Dedifferentiated amniotic fluid mesenchymal stem cell (primary cell): ENCODE data around the gene APOA1.
"Not testable (repeated sequence)": the region's sequence is repeated elsewhere in the genome, so short reads cannot be mapped to it uniquely, and the experiment has no call there.

Experiments
- DNase-seq: peaks from one replicate; pipeline ENCODE4 v3.0.0-alpha.2; 2016; ENCODE audit errors: extremely low spot score

The APOA1 gene

DNA sequence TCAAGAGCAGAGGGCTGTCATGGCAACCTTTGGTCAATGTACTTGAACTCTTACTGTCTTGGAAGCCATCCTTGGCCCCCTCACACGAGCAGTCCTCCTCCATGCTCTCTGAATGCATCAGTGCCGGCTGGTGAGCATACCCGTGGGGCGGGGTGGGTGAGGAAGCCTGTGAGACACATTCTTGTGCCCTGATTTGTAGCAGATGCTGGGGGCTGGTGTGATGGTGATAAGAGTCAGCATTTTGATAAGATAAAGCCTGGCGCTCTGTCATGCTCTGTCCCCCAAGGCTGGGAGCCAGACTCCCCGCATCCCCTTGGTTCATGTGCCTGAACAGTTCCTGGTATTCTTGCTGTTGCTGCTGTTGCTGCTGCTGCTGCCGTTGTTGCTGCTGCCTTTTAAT lies 20.5 kb upstream of the APOA1 start:
- DNase-seq: no peak

DNA sequence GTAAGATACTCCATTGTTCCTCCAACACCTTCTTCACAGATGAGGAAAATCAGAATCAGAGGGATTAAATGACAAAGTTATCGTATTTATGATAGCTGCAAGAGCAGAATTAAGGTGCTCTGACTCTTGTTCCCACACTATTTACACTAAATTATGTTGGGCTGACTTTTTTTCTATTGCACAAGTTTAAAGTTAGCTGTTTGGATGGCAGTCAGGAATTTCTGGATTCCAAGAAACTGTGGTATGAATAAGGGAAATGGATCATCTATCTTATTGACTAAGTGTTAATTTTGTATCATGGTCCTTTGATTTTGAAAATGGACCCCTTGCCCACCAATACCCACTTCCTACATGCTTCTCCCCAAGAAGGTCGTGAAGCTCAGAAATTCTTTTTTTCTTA lies 19.9 kb upstream of the APOA1 start:
- DNase-seq: no peak

DNA sequence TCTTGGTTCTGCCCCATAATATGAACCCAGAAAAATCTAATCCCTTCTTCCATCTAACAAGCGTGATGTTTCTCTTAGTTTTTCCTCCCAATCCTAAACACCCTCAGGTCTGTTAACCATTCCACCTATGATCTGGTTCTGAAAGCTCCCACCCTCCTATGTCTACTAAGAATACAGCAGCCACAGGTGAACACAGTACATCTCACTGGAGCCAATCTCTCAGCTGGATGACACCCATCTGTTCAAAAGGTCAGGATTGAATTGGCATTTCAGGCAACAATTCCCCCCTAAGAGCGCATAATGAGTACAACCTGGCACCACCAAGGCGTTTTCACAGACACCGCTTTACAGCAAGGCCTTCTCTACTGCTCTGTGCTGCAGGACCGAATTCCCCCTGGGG lies 19.0 kb upstream of the APOA1 start:
- no peak for DNase-seq

DNA sequence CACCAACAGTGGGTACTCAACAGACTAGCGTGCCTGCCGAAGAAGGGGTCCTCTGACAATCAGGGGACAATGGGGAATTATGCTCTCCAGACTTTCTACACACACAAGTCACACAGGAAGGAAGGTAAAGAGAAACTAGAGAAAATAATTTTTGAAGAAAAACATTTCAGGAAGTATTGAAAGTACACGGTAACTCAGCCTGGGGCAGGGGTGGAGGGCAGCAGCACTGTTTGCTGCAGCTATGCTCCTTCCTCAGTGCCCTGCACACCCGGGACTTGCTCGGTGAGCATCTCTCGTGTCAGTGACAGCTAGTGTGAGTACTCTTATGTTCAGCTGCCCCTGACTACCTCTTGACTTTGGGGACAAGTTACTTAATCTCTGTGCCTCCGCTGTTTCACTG lies 18.0 kb upstream of the APOA1 start:
- DNase-seq: no peak

DNA sequence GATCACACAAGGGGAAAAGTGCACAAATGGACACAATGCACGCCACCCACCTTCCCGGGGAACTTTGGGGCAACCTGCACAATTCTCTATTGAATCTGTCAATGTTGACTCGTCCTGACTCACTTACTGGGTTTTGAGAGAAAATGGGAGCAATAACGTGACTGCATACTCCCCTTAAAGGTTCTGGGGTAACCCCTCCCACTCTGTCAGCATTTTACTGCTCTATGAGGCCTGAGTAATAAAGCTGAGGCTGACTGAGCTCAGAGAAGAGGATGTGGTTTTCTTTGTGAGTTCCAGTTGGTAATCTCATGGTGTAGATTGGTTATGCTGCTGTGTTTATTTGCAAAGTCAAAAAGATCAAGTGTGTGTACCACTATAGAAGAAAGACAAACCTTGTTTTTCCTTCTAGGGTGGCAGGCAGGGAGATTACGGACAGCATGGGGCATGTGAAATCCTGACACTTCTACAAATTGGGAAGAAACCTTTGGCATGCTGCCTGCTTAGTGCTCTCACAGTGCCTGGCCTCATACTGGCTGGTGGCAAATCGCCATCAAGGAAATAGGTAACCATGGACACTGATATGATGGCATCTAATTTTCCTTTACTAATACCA lies 16.1 kb upstream of the APOA1 start:
- DNase-seq: peak; percentile 40

DNA sequence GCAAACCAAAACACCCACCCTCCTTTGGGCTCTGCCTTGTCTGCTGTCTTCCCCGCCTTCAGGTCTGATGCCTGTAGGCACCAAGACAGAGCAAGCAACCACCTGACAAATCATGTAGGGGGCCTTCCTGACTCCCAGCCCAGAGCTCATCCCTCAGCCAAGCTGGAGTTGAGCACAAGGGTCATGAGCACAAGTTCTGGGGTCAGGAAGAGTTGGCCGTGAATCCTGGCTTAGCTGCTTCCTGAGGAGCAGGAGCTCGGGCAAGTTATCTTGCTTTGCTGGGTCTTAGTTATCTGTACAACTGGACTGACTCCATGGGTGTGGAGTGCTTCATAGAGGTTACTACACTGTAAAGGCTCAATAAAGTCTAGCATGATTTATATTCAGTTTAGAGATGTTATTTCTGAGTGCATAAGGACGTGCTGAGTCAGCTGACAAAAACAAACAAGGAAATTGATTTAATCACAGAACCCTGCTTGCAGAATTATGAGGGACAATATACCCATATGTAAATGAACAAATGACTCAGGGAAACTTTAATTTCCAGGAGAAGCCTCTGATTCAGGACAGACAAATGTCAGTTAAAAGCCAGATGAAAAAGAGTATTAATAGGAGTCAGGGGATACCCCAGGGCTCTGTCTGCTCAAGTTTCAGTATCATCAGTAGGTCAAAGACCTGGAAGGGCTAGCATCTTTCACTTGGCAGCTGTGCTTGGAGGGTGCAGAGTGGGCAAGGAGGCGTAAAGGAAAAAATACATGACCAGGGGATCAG lies 15.0 kb upstream of the APOA1 start:
- no peak for DNase-seq

DNA sequence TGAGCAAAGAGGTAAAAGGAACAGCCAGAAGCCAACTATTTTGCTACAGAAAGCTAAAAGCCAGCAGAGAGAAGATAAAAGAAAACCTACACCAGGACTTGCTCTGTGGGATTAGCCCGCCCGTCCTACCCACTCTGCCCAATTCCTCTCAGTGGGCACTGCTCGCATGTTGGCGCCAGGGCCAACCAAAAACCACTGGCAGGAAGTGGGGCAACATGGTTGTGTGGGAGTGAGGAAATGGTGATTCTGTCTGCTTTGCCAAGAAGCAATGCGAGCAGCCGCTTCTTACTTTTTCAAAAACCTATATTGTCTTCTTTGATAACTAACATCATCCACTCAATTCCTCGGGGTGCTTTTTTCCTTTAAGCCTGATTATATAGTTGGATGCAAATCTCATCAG lies 14.2 kb upstream of the APOA1 start:
- no peak for DNase-seq

DNA sequence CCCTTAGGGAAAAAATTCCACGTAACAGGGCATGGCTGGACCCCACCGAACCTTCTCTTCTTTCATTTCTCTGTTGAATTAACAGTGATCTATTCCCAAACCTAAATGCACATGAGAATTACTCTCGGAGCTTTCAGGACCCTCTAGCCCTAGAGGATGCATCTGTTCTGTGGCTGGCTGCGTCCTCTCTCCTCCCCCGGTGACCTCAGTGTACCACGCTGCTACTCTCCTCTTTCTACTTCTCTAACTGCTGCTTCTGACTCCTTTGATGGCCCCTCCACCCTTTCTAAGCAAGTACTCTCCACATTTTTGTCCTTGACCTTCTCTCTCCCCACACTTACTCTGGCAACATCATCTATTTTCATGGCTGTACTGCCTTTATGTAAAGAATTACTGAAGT lies 12.1 kb upstream of the APOA1 start:
- DNase-seq: no peak

DNA sequence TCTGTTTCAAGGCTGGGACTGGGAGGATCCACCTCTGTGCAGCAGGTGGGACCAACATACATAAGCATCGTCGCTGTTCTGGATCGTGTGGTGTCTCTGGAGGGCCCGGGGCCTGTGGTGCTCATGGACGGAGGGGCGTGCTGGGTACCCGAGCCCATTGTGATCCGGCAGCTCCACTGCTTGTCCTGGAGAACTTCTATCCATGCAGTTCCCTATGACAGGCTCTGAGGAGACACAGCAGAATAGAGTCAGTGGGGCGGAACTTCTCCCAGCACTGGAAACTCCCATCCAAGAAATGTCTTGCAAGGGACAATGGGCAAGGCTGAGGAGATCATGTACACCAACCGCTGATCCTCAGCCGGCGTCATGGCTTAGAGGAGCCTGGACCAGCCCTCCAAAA lies 11.6 kb upstream of the APOA1 start:
- DNase-seq: no peak

DNA sequence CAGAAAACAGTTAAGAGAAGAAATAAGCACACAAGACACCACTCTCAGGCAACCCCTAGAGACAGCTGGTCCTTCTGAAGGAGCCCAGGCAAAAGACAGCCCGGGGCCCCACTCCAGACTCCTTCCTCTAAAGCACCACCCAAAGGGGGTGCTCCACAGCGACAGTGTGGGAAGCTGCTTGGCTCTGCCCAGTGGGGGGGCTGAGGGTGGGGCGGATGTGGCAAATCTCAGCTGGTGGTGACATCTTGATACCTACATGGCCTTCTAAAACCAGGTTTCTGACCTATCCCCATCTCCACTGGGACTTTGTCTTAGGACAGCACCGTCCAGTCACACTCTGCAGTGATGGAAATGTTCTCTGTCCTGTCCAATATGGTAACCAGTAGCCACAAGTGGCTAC lies 10.2 kb upstream of the APOA1 start:
- no peak for DNase-seq

DNA sequence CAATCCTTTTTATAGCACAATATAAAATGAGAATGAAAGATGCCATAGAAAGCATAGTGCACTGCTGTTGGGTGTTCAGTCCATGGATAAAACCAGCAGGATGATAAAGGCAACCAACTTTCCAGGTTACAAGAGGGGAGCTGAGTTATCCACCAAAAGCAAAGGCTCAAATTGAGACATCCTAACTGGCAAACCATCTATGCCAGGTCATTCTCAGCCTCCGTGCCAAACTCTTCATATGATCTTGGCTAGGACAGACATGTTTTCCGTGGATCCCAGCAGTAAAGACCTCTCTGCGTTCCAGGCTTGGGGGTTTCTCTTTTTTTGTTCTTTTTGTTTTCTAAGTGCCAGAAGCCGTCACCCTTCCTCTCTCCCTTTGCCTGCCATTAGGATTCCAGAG lies 7.3 kb upstream of the APOA1 start:
- DNase-seq: no peak

DNA sequence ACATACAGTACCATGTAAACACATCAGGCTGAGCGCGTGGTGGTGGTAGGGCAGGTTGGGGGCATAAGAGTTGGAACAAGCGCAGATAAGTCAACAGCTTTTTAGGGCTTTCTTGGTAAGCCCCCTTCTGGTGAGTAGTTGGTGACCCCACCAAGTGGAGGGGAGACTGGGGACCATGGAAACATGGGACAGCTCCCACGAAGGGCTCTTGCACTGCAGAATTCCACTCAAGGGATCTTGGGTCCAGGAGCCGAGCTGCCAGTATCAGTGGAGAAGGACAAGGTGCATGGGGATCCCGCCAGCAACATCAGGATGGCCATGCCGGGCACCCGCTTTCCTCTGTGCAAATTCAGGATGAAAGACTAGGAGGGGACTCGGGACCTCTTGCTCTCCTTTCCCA lies 6.2 kb upstream of the APOA1 start:
- no peak for DNase-seq

DNA sequence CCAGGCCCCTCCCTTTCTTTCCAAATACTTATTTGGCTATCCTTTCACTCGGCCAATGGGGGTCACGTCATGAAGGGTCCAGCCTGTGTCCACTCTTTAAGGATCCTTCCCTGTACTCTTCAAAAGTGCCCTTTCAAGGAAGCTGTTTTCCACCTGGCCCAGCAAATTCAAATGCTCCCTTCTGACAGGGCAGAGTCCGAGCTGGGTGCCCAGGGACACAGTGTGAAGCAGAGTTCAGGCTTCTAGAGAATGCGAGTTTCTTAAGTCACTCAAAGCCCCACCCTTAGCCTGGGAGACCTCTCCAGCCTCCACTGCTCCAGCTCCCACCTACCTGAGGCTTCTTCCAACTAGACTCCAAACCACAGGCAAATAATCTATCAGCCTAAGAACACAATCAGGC lies 5.5 kb upstream of the APOA1 start:
- DNase-seq: no peak

DNA sequence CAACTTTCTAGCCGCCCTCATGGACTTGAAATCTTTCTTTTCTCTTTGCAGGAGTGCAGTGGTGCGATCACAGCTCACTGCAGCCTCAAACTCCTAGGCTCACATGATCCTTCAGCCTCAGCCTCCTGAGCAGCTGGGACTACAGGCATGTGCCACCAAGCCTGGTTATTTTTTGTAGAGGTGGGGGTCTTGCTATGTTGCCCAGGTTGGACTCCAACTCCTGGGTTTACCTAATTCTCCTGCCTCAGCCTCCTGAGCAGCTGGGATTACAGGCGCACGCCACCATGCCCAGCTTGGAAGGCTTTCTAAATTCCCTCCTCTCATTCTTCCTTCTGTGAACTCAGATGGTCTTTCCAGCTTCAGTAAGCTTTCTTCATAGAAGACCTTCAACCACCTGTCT lies 4.7 kb upstream of the APOA1 start:
- no peak for DNase-seq

DNA sequence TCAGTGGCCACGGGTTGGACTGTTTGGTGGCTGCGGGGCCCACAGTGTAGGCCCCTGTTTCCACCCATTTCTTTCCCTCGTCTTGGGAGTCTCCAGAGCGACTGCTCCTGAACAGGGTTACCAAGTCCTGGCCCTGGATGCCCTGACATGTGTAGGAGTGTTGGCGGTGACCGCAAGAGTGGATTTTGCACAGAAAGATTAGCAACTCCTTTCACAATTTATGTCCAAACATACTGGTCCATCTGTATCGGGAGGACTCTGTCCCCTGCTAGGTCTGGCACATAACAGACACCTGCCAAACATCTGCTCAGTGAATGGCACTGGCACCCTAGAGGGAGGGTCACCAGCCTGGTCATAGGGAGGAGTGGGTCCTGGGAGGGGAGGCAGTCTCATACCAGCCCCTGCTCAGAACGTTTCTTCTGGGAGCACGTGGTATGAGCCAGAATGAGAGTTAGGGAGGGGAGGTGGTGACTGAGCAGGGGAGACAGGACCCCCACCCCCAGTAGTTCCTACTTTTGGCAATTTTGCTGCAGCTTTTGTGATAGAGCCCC lies 3.4 kb upstream of the APOA1 start:
- DNase-seq: no peak

DNA sequence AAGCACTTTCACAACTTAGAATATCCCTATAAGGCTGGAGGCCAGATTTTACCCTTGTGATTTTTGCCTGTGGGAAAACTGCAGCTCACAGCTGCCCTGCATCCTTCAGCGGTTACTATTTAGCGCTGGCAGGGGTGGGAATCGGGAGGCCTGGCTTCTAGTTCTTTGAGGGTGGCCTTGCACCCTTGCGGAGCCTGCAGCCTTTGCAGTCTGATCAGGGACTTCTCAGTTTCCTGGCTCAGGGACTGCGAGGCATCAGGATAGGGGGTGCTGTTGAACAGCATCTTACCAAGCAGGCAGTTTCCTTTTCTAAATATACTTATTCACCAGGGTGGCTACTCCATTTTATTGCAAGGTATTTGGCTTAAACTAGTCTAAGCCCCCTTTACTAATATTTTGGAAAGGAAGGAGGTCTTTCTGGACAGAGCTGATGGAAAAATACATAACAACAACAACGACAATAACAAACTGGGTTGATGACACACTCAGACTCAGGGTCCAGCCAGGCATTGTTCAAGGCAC lies 2.9 kb upstream of the APOA1 start:
- DNase-seq: no peak

DNA sequence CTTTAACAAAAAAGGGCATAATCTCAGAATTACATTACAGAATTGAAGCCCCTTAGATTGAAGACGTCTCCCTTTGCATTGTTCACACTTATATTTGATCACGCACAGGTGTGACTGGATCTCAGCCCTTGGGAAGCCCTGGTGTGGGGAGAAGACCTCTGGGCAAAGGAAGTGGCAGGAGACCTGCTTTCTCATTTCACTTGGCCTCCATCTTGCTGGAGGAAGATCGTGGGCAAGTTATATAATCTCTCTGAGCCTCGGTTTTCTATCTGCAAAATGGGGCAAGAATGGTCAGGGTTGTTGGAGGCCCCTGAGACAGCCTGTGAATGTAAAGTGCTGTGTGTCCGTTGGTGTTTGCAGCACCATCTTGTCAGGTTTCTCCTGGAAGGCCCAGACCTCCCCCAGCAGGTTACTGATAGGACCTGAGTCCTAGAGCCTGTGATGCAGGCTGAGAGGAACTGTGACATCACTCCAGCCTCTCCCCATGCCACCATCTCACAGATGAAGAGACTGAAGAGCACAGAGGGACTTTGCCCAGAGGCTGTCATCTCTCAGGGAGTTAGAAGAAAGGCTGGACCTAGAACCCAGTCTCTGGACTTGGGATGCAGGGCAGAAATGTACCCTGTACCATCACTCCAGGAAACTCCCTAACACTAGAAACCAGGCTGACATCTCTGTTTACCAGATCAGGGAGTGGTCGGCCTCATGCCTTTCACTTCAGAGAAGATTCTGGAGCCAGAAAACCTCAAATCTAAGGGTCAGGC lies 1.1 kb upstream of the APOA1 start:
- no peak for DNase-seq

DNA sequence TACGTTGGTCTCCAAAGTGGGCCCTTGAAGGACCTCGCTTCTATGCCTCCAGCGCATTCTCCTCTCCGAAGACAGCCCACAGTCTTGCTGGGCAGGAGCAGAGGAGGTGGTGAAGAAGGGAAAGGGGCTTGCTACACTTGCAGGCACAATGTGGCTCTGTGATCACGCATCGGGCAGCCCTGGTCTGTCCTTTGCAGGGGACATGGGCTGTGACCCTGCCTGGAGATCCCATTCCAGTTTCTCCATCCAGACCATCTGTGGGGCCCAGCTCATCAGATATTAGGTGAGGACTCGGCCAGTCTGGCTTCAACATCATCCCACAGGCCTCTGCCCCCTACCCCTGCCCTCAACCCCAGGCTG lies 810 bp downstream of the APOA1 start:
- DNase-seq: no peak

DNA sequence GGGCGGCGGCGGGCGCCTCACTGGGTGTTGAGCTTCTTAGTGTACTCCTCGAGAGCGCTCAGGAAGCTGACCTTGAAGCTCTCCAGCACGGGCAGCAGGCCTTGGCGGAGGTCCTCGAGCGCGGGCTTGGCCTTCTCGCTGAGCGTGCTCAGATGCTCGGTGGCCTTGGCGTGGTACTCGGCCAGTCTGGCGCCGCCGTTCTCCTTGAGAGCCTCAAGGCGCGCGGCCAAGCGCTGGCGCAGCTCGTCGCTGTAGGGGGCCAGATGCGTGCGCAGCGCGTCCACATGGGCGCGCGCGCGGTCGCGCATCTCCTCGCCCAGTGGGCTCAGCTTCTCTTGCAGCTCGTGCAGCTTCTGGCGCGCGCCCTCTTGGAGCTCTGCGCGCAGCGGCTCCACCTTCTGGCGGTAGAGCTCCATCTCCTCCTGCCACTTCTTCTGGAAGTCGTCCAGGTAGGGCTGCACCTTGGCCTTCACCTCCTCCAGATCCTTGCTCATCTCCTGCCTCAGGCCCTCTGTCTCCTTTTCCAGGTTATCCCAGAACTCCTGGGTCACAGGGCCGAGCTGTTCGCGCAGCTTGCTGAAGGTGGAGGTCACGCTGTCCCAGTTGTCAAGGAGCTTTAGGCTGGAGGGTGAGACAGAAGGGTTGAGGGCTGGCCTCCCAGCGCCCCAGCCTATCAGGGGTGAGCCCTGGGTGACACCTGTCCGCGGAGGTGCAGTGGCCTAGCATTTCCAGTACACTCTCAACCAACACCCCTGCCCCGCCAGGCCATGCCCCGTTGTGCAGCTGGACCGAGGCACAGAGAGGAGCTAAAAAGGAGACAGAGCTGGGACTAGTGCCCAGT lies 1.4 kb downstream of the APOA1 start:
- DNase-seq: peak; percentile 71

DNA sequence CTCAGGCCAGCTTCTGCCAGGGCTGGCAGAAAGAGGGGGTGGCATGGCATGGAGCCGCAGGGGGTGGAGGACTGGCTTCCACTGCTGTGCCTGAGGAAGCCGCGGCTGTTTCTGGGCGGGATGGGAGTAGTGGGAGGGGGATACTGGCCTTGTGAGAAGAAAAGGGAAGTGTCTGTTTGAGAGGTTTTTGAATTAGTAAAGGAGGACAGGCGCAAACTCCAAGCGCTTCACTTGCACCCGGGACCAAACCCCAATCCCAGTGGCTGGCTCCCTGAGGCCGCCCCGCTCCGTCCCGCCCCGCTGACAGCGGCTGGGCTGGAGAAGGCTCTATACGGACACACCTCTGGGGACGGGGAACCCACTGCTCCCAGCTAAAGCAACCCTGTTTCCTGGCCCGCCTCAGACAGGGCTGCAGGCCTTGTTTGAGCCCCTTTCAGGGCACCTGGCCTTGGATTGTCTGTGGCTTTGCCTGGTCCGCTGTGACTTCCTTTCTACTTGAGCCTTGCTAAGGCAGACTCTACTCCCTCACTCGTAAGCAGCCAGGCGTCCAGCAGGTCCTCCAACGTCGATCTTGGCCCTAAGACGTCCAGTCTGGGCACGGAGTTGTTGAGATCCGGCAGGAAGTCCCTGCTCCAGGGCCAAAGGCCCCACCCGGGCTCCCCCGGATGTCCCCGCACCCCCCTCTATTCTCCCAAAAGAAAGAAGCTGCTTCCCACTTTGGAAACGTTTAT lies 2.2 kb downstream of the APOA1 start:
- no peak for DNase-seq

DNA sequence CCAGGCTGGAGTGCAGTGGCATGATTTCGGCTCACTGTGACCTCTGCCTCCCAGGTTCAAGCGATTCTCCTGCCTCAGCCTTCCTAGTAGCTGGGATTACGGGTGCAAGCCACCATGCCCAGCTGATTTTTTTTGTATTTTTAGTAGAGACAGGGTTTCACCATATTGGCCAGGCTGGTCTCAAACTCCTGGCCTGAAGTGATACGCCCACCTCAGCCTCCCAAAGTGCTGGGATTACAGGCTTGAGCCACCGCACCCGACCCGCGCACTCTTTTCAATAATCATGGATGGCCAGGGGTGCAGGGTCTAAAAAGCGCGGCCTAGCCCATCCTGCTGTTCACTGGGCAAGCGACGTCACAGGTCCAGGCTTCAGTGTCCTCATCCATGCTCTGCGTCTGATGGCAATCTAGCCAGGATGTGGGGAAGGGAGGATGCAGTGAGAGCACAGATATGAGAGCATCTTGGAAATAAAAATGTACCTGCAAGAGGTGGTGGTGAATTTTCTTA lies 2.8 kb downstream of the APOA1 start:
- not testable (repeated sequence) for DNase-seq
